Cerebellar cortex (tissue), 1 donor: Measurements from ENCODE around the gene FAM241A.
"Not testable (repeated sequence)": the region's sequence is repeated elsewhere in the genome, so short reads cannot be mapped to it uniquely, and the experiment has no call there.

Source experiments
- DNase-seq: peaks from one replicate; pipeline ENCODE4 v3.0.0-alpha.2; 2015; ENCODE audit warnings: low spot score

FAM241A gene

GRCh38 chr4:112138538-112138937 lies 6.7 kb upstream of the FAM241A start:
- no peak for DNase-seq

GRCh38 chr4:112140536-112140935 lies 4.7 kb upstream of the FAM241A start:
- no peak for DNase-seq

- no peak for DNase-seq
These were observed 3.7 kb upstream of the FAM241A start for GRCh38 chr4:112141366-112142138.

GRCh38 chr4:112142182-112142581 lies 3.1 kb upstream of the FAM241A start:
- DNase-seq: no peak

- no peak for DNase-seq
These were observed 1.5 kb upstream of the FAM241A start for GRCh38 chr4:112143781-112144180.

GRCh38 chr4:112144546-112145325 lies 518 bp upstream of the FAM241A start:
- DNase-seq: no peak

- peak; percentile 46 for DNase-seq
These were observed 692 bp downstream of the FAM241A start for GRCh38 chr4:112145790-112146501.

- DNase-seq: peak; percentile 15
These were observed 1.2 kb downstream of the FAM241A start for GRCh38 chr4:112146502-112146813.

GRCh38 chr4:112147697-112148096 lies 2.4 kb downstream of the FAM241A start:
- DNase-seq: peak; percentile 34

GRCh38 chr4:112150920-112151319 lies 5.7 kb downstream of the FAM241A start:
- DNase-seq: no peak

- DNase-seq: no peak
These were observed 7.3 kb downstream of the FAM241A start for GRCh38 chr4:112152521-112152920.

- DNase-seq: no peak
These were observed 8.0 kb downstream of the FAM241A start for GRCh38 chr4:112153211-112153791.

GRCh38 chr4:112156112-112156511 lies 10.9 kb downstream of the FAM241A start:
- no peak for DNase-seq

- DNase-seq: no peak
These were observed 11.3 kb downstream of the FAM241A start for GRCh38 chr4:112156553-112156952.

- not testable (repeated sequence) for DNase-seq
These were observed 18.5 kb downstream of the FAM241A start for GRCh38 chr4:112163706-112164105.

GRCh38 chr4:112167794-112168193 lies 22.5 kb downstream of the FAM241A start:
- no peak for DNase-seq

GRCh38 chr4:112168719-112169500 lies 23.7 kb downstream of the FAM241A start:
- no peak for DNase-seq

GRCh38 chr4:112170451-112170993 lies 25.3 kb downstream of the FAM241A start:
- no peak for DNase-seq

GRCh38 chr4:112171051-112171763 lies 26.0 kb downstream of the FAM241A start:
- DNase-seq: not testable (repeated sequence)

GRCh38 chr4:112172180-112172579 lies 26.9 kb downstream of the FAM241A start:
- DNase-seq: no peak
